Calu3 (cell line): ENCODE results near the gene GFRA1. TPM values are rescaled to one million over a fixed set of nuclear protein-coding genes. Genes with fewer than 3 reads are reported as not detected.

ENCODE experiments used
- BruUV-seq: library from RNA; stranded (reverse); fragments of 400-500 nt; replicated peaks from 2 replicates; lab custom pipeline; 2021; lab: Mats Ljungman, UMichigan
- CTCF ChIA-PET: fragments of 300-600 bp; sonication (Branson Sonifier 250); formaldehyde crosslinking; loops from one replicate; lab custom pipeline; 2022; ENCODE audit warnings: antibody characterized with exemption; lab: Charles Lee
- DNase-seq: peaks from one replicate; pipeline ENCODE4 v3.0.0; 2022
- H3K27ac Mint-ChIP-seq: one replicate; pipeline ENCODE4 v1.8.0; 2022; ENCODE audit warnings: mixed read lengths; ENCODE audit not compliant: unreplicated experiment
- H3K27me3 Mint-ChIP-seq: one replicate; pipeline ENCODE4 v1.8.0; 2022; ENCODE audit warnings: mixed read lengths; ENCODE audit not compliant: unreplicated experiment
- H3K36me3 Mint-ChIP-seq: one replicate; pipeline ENCODE4 v1.8.0; 2022; ENCODE audit warnings: mild to moderate bottlenecking, moderate library complexity, mixed read lengths; ENCODE audit not compliant: insufficient read depth, unreplicated experiment
- H3K4me1 Mint-ChIP-seq: one replicate; pipeline ENCODE4 v1.8.0; 2022; ENCODE audit warnings: mild to moderate bottlenecking, low read depth, mixed read lengths; ENCODE audit not compliant: unreplicated experiment
- H3K4me3 Mint-ChIP-seq: one replicate; pipeline ENCODE4 v1.8.0; 2022; ENCODE audit warnings: mild to moderate bottlenecking, low read depth, moderate library complexity, mixed read lengths; ENCODE audit not compliant: unreplicated experiment
- H3K9me3 Mint-ChIP-seq: one replicate; pipeline ENCODE4 v1.8.0; 2022; ENCODE audit warnings: low read depth, mixed read lengths; ENCODE audit not compliant: unreplicated experiment
- intact Hi-C: fragments of 100-400 bp; cut with micrococcal nuclease; formaldehyde crosslinking; loops from one replicate; pipeline ENCODE4 v1.10.0; 2022; ENCODE audit not compliant: unreplicated experiment
- total RNA-seq: library from RNA; stranded (reverse); gene quantifications from 2 replicates; pipeline ENCODE4 v1.2.3, GENCODE V29; 2022
- TF ChIP-seq, protein P1 (sequence below): fragments of 200-600 bp; IDR thresholded peaks from one replicate; pipeline ENCODE4 v1.8.0; 2022; ENCODE audit warnings: antibody characterized with exemption; ENCODE audit not compliant: unreplicated experiment

GFRA1 gene
- total RNA-seq, 1 experiment from 2014 or later: not detected

DNA sequence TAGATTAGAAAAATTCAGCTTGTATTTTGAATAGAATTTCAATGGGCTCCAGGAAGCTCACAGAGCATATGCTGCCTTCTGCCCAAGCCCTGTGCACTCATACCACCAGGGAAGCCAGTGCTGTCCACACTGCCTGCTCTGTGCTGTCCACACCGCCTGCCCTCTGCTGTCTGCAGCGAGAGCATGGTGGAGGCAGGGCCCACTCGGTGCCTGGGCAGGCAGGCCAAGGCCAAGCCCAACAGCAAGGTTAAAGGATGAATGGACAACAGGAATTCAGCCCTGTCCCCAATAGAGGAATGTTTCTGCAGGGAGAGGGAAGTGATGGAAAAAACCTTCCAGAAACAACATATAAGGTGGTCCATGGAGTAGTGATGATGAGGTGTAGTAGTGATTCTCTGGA, 146.8 kb downstream of the GFRA1 start:
- CTCF ChIA-PET: no interaction called here
- BruUV-seq: no TSS peak
- Mint-ChIP-seq H3K9me3 (no peaks in the 10 kb centered on the region), H3K27me3 (no peaks in the 10 kb centered on the region), H3K4me3 (no peak overlapping the region), H3K4me1 (no peaks in the 10 kb centered on the region), H3K27ac (no peak overlapping the region), H3K36me3 (no peaks in the 10 kb centered on the region)
- DNase-seq: no peak
- intact Hi-C loops: no loop called here
- TF ChIP-seq, protein P1, sequence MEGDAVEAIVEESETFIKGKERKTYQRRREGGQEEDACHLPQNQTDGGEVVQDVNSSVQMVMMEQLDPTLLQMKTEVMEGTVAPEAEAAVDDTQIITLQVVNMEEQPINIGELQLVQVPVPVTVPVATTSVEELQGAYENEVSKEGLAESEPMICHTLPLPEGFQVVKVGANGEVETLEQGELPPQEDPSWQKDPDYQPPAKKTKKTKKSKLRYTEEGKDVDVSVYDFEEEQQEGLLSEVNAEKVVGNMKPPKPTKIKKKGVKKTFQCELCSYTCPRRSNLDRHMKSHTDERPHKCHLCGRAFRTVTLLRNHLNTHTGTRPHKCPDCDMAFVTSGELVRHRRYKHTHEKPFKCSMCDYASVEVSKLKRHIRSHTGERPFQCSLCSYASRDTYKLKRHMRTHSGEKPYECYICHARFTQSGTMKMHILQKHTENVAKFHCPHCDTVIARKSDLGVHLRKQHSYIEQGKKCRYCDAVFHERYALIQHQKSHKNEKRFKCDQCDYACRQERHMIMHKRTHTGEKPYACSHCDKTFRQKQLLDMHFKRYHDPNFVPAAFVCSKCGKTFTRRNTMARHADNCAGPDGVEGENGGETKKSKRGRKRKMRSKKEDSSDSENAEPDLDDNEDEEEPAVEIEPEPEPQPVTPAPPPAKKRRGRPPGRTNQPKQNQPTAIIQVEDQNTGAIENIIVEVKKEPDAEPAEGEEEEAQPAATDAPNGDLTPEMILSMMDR: no peak

DNA sequence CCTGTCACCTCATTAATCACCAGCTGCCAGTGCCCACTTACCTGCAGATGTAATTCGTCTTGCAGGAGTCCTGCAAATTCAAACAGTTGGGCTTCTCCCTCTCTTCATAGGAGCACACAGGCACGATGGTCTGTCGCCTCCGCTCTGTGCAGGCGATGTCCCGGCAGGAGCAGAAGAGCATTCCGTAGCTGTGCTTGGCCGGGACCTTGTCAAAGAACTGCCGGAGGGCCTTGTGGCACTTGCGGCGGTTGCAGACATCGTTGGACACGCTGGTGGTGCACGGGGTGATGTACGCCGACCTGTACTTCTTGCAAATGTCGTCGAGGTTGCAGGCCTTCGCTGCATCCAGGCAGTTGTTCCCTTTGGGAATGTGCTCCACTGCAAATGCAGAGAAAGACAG, 147.8 kb downstream of the GFRA1 start:
- H3K36me3 Mint-ChIP-seq: no peaks in the 10 kb centered on the region
- no peaks in the 10 kb centered on the region for H3K4me1 Mint-ChIP-seq
- intact Hi-C loops: no loop called here
- TF ChIP-seq, protein P1: no peak
- H3K27me3 Mint-ChIP-seq: no peaks in the 10 kb centered on the region
- BruUV-seq: no TSS peak
- H3K4me3 Mint-ChIP-seq: no peak overlapping the region
- CTCF ChIA-PET: interaction anchor here (1.0 kb wide), 1 partner anchor 18 kb away, joined by 3 read pairs; no protein-coding TSS in a partner anchor
- H3K9me3 Mint-ChIP-seq: no peaks in the 10 kb centered on the region
- no peak for DNase-seq
- no peak overlapping the region for H3K27ac Mint-ChIP-seq

DNA sequence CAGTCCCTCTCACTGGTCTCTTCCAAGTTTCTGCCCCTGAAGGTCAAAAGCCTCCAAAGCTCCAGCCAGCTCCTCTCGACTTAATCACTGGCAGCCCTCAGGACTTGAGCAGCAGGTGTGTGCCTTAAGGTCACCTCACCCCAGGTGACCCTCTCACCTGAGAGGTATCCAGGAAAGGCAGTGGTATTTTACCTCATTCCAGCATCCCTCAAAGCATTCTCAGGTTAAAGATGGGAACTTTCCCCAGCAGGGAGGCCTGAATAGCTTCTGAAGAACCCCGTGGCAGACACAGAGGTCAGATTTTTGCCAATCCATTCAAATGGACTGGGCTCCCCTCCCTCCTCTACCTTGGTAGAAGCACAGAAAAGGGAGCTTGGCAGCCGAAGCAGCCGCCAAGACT, 148.2 kb downstream of the GFRA1 start:
- intact Hi-C loops: no loop called here
- BruUV-seq: no TSS peak
- CTCF ChIA-PET: interaction anchor here (1.0 kb wide), 1 partner anchor 18 kb away, joined by 3 read pairs; no protein-coding TSS in a partner anchor
- DNase-seq: no peak
- no peaks in the 10 kb centered on the region for H3K4me1 Mint-ChIP-seq
- H3K27ac Mint-ChIP-seq: no peak overlapping the region
- no peak overlapping the region for H3K4me3 Mint-ChIP-seq
- no peaks in the 10 kb centered on the region for H3K9me3 Mint-ChIP-seq
- TF ChIP-seq, protein P1: no peak
- H3K27me3 Mint-ChIP-seq: no peaks in the 10 kb centered on the region
- no peaks in the 10 kb centered on the region for H3K36me3 Mint-ChIP-seq

DNA sequence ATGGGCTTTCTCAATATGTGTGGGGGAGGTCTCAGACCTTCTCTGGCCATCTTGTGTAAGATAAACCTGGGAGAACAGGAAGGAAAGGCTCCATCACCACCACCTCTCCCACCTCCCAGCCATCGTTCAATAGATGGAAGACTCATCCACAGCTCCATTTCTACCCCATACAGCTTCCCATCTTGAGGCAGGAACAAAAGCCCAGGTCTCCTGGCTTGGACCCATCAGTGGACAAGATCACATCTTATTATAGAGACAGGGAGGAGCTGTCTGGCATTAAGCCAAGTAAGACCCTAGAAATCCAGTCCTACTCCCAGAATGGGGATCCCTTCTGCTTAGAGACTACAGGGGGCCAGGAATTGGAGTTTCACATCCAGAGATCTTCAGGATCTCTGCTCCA, 150.3 kb downstream of the GFRA1 start:
- Mint-ChIP-seq H3K36me3 (peaks cover 5% of the 10 kb centered on the region), H3K9me3 (peaks cover 7% of the 10 kb centered on the region), H3K27ac (no peak overlapping the region), H3K4me1 (no peaks in the 10 kb centered on the region), H3K4me3 (no peak overlapping the region), H3K27me3 (no peaks in the 10 kb centered on the region)
- DNase-seq: no peak
- TF ChIP-seq, protein P1: no peak
- intact Hi-C loops: no loop called here
- CTCF ChIA-PET: no interaction called here
- no TSS peak for BruUV-seq
